SK-N-SH treated with all-trans-retinoic acid at 6 μM for 48 hours (cell line): Measurements from ENCODE around the gene ARMH3.

Source experiments
- ATAC-seq: fragments of 200-7000 bp; cut with Tn5 transposase; 3 replicates; pipeline ENCODE4 v1.9.1; 2020; ENCODE audit warnings: mild to moderate bottlenecking, moderate library complexity
- ARNTL ChIP-seq: fragments of 450-650 bp; formaldehyde crosslinking; IDR thresholded peaks from 2 replicates; pipeline ENCODE4 v1.5.0; 2020; ENCODE audit warnings: low read depth, mild to moderate bottlenecking, moderate library complexity, borderline replicate concordance
- BACH2 ChIP-seq: fragments of 250-450 bp; sonication (Bioruptor Pico); IDR thresholded peaks from 2 replicates; pipeline ENCODE4 v1.9.0; 2021; ENCODE audit warnings: mild to moderate bottlenecking, borderline replicate concordance
- CSDC2 ChIP-seq: fragments of 250-450 bp; sonication (Bioruptor Pico); IDR thresholded peaks from 2 replicates; pipeline ENCODE4 v1.5.0; 2020; ENCODE audit warnings: mild to moderate bottlenecking, moderate library complexity
- CSRNP3 ChIP-seq: fragments of 250-450 bp; sonication (Bioruptor Pico); IDR thresholded peaks from 2 replicates; pipeline ENCODE4 v1.5.1; 2021; ENCODE audit warnings: mild to moderate bottlenecking, moderate library complexity
- GLIS3 ChIP-seq: fragments of 250-450 bp; sonication (Bioruptor Pico); IDR thresholded peaks from 2 replicates; pipeline ENCODE4 v1.5.0; 2020; ENCODE audit warnings: mild to moderate bottlenecking, moderate library complexity
- OSR1 ChIP-seq: fragments of 250-450 bp; sonication (Bioruptor Pico); IDR thresholded peaks from 2 replicates; pipeline ENCODE4 v1.8.0; 2022; ENCODE audit warnings: moderate library complexity, mild to moderate bottlenecking, inconsistent platforms
- PATZ1 ChIP-seq: fragments of 250-450 bp; sonication (Bioruptor Pico); IDR thresholded peaks from 2 replicates; pipeline ENCODE4 v1.8.0; 2020; ENCODE audit warnings: mild to moderate bottlenecking, moderate library complexity, borderline replicate concordance
- POU6F1 ChIP-seq: fragments of 250-450 bp; sonication (Bioruptor Pico); IDR thresholded peaks from 2 replicates; pipeline ENCODE4 v1.8.0; 2021; ENCODE audit warnings: low read depth, mild to moderate bottlenecking, moderate library complexity, borderline replicate concordance
- PPARA ChIP-seq: fragments of 250-450 bp; sonication (Bioruptor Pico); IDR thresholded peaks from 2 replicates; pipeline ENCODE4 v1.5.0; 2020; ENCODE audit warnings: mild to moderate bottlenecking, borderline replicate concordance
- RARB ChIP-seq: fragments of 250-450 bp; sonication (Bioruptor Pico); IDR thresholded peaks from 2 replicates; pipeline ENCODE4 v1.8.0; 2021; ENCODE audit warnings: mild to moderate bottlenecking, moderate library complexity
- SNAI2 ChIP-seq: fragments of 250-450 bp; sonication (Bioruptor Pico); IDR thresholded peaks from 2 replicates; pipeline ENCODE4 v1.5.0; 2020; ENCODE audit warnings: mild to moderate bottlenecking, moderate library complexity
- TCF4 ChIP-seq: fragments of 250-450 bp; sonication (Bioruptor Pico); IDR thresholded peaks from 2 replicates; pipeline ENCODE4 v1.8.0; 2021; ENCODE audit warnings: mild to moderate bottlenecking, moderate library complexity, borderline replicate concordance
- TOX ChIP-seq: fragments of 250-450 bp; sonication (Bioruptor Pico); IDR thresholded peaks from 2 replicates; pipeline ENCODE4 v1.8.0; 2021; ENCODE audit warnings: mild to moderate bottlenecking, moderate library complexity, borderline replicate concordance
- TSHZ2 ChIP-seq: fragments of 250-450 bp; sonication (Bioruptor Pico); IDR thresholded peaks from 2 replicates; pipeline ENCODE4 v1.5.0; 2020; ENCODE audit warnings: mild to moderate bottlenecking, moderate library complexity
- ZC3H10 ChIP-seq: fragments of 250-450 bp; sonication (Bioruptor Pico); IDR thresholded peaks from 2 replicates; pipeline ENCODE4 v1.5.1; 2021; ENCODE audit warnings: mild to moderate bottlenecking, moderate library complexity
- ZFP3 ChIP-seq: fragments of 250-450 bp; sonication (Bioruptor Pico); IDR thresholded peaks from 2 replicates; pipeline ENCODE4 v1.5.0; 2020; ENCODE audit warnings: mild to moderate bottlenecking, moderate library complexity
- ZFP30 ChIP-seq: fragments of 450-650 bp; formaldehyde crosslinking; IDR thresholded peaks from 2 replicates; pipeline ENCODE4 v1.5.0; 2022; ENCODE audit warnings: mild to moderate bottlenecking, moderate library complexity
- ZNF565 ChIP-seq: fragments of 450-650 bp; formaldehyde crosslinking; conservative IDR thresholded peaks from 2 replicates; pipeline ENCODE4 v1.5.0; 2020; ENCODE audit warnings: low read depth, mild to moderate bottlenecking, moderate library complexity
- ZNF70 ChIP-seq: fragments of 450-650 bp; formaldehyde crosslinking; IDR thresholded peaks from 2 replicates; pipeline ENCODE4 v1.5.0; 2020; ENCODE audit warnings: mild to moderate bottlenecking, moderate library complexity
- ZNF8 ChIP-seq: fragments of 450-650 bp; formaldehyde crosslinking; IDR thresholded peaks from 2 replicates; pipeline ENCODE4 v1.5.0; 2020; ENCODE audit warnings: mild to moderate bottlenecking, moderate library complexity

ARMH3 gene

GRCh38 chr10:101874252-101874651, 181.7 kb downstream of the ARMH3 start:
- TF ChIP-seq OSR1 (CRISPR knock-in tag), result no peak
- no peak for TF ChIP-seq ZNF70 (CRISPR knock-in tag)
- TF ChIP-seq ZC3H10, result no peak
- TF ChIP-seq CSRNP3 (CRISPR knock-in tag), result no peak
- TF ChIP-seq ZNF565, result no peak
- TF ChIP-seq, all 23 proteins: peak for 0
- no peak for ATAC-seq

GRCh38 chr10:101867931-101868330, 188.0 kb downstream of the ARMH3 start:
- TF ChIP-seq ZFP3 (no peak), OSR1 (CRISPR knock-in tag) (no peak), RARB (CRISPR knock-in tag) (no peak), BACH2 (CRISPR knock-in tag) (no peak), SNAI2 (no peak), GLIS3 (CRISPR knock-in tag) (no peak), ZFP30 (CRISPR knock-in tag) (no peak), PATZ1 (no peak), PPARA (no peak), POU6F1 (CRISPR knock-in tag) (no peak), ZNF8 (no peak), ARNTL (CRISPR knock-in tag) (no peak), ZNF70 (CRISPR knock-in tag) (no peak), CSRNP3 (CRISPR knock-in tag) (no peak), TOX (CRISPR knock-in tag) (no peak), TCF4 (CRISPR knock-in tag) (no peak), ZNF565 (no peak), TSHZ2 (CRISPR knock-in tag) (no peak), CSDC2 (CRISPR knock-in tag) (no peak)

GRCh38 chr10:101859530-101859929, 196.4 kb downstream of the ARMH3 start:
- TF ChIP-seq PATZ1, result no peak
- no peak for TF ChIP-seq ZNF70 (CRISPR knock-in tag)
- ATAC-seq, result no peak

More at GRCh38 chr10:101867931-101868330, 188.0 kb downstream of the ARMH3 start:
- ATAC-seq, result no peak
